HEK293 (cell line): ENCODE data around the gene PPA1.
A peak's percentile ranks its signal among the peaks of the same experiment; 100 is the strongest.

ENCODE experiments used
- CTCF ChIA-PET: fragments of 350-600 bp; formaldehyde crosslinking; extraction: SDS; loops from one replicate; lab custom pipeline; 2021; ENCODE audit warnings: antibody characterized with exemption; lab: Yijun Ruan, JAX
- POLR2A ChIA-PET: fragments of 300-600 bp; formaldehyde crosslinking; extraction: SDS; loops from one replicate; lab custom pipeline; 2020; ENCODE audit warnings: antibody characterized with exemption, inconsistent platforms; lab: Yijun Ruan, JAX
- H3K27ac ChIP-seq: fragments of 200-500 bp; sonication (Bioruptor generic); 2 replicates; pipeline ENCODE4 v1.5.1; 2014; ENCODE audit warnings: low read depth, low read length, control low read depth, inconsistent platforms; ENCODE audit errors: extremely low read depth
- H3K36me3 ChIP-seq, 2 experiments: fragments of 200-500 bp in 1 of 2; sonication (Bioruptor generic) in 1 of 2; 1 replicate in 1 of 2; 2 replicates in 1 of 2; pipeline ENCODE4 v1.5.1; 2014 to 2017; ENCODE audit warnings: inconsistent platforms in 2 of 2, low read length in 2 of 2; ENCODE audit not compliant: control insufficient read depth in 2 of 2, insufficient read depth in 1 of 2
- H3K4me1 ChIP-seq: fragments of 200-500 bp; sonication (Bioruptor generic); 2 replicates; pipeline ENCODE4 v1.5.1; 2014; ENCODE audit warnings: mild to moderate bottlenecking, low read length, inconsistent platforms; ENCODE audit not compliant: control insufficient read depth, insufficient read depth
- H3K4me3 ChIP-seq: 2 replicates; pipeline ENCODE4 v1.5.1; 2011; ENCODE audit warnings: low read depth, mild to moderate bottlenecking, control low read depth, low read length, moderate library complexity
- H3K9me3 ChIP-seq: fragments of 200-500 bp; sonication (Bioruptor generic); 2 replicates; pipeline ENCODE4 v1.5.1; 2014; ENCODE audit warnings: low read depth, low read length, inconsistent platforms; ENCODE audit not compliant: control insufficient read depth, insufficient read depth
- ATF2 ChIP-seq: fragments of 450-650 bp; formaldehyde crosslinking; IDR thresholded peaks from 2 replicates; pipeline ENCODE4 v1.5.1; 2016; ENCODE audit warnings: missing biosample characterization, missing genetic modification characterization, low read depth
- KLF8 ChIP-seq: fragments of 450-650 bp; formaldehyde crosslinking; IDR thresholded peaks from 2 replicates; pipeline ENCODE4 v1.5.1; 2016; ENCODE audit warnings: missing biosample characterization, missing genetic modification characterization
- PRDM1 ChIP-seq: fragments of 450-650 bp; formaldehyde crosslinking; IDR thresholded peaks from 2 replicates; pipeline ENCODE4; 2016; ENCODE audit warnings: missing biosample characterization, missing genetic modification characterization
- PRDM4 ChIP-seq: fragments of 450-650 bp; formaldehyde crosslinking; IDR thresholded peaks from 2 replicates; pipeline ENCODE4 v1.5.1; 2017; ENCODE audit warnings: missing biosample characterization, missing genetic modification characterization
- SCRT1 ChIP-seq: fragments of 450-650 bp; formaldehyde crosslinking; IDR thresholded peaks from 2 replicates; pipeline ENCODE4 v1.5.1; 2016; ENCODE audit warnings: missing biosample characterization, missing genetic modification characterization, borderline replicate concordance
- SCRT2 ChIP-seq: fragments of 450-650 bp; formaldehyde crosslinking; IDR thresholded peaks from 2 replicates; pipeline ENCODE4 v1.5.1; 2016; ENCODE audit warnings: missing biosample characterization, missing genetic modification characterization
- ZNF175 ChIP-seq: fragments of 450-650 bp; formaldehyde crosslinking; IDR thresholded peaks from 2 replicates; pipeline ENCODE4 v1.5.1; 2016; ENCODE audit warnings: missing biosample characterization, missing genetic modification characterization
- ZNF214 ChIP-seq: fragments of 450-650 bp; formaldehyde crosslinking; IDR thresholded peaks from 2 replicates; pipeline ENCODE4 v1.5.1; 2017; ENCODE audit warnings: missing biosample characterization, mild to moderate bottlenecking, missing genetic modification characterization, borderline replicate concordance
- ZNF223 ChIP-seq: fragments of 450-650 bp; formaldehyde crosslinking; IDR thresholded peaks from 2 replicates; pipeline ENCODE4 v1.5.1; 2016; ENCODE audit warnings: missing biosample characterization, missing genetic modification characterization
- ZNF366 ChIP-seq: fragments of 450-650 bp; formaldehyde crosslinking; conservative IDR thresholded peaks from 2 replicates; pipeline ENCODE4 v1.5.1; 2016; ENCODE audit warnings: missing biosample characterization, missing genetic modification characterization
- ZNF48 ChIP-seq: fragments of 450-650 bp; formaldehyde crosslinking; IDR thresholded peaks from 2 replicates; pipeline ENCODE4 v1.5.1; 2016; ENCODE audit warnings: missing biosample characterization, missing genetic modification characterization
- ZNF510 ChIP-seq: fragments of 450-650 bp; formaldehyde crosslinking; IDR thresholded peaks from 2 replicates; pipeline ENCODE4 v1.5.1; 2018; ENCODE audit warnings: mild to moderate bottlenecking, missing genetic modification characterization, missing biosample characterization; ENCODE audit not compliant: insufficient replicate concordance
- ZNF529 ChIP-seq: fragments of 450-650 bp; formaldehyde crosslinking; IDR thresholded peaks from 2 replicates; pipeline ENCODE4 v1.5.1; 2017; ENCODE audit warnings: missing genetic modification characterization, missing biosample characterization; ENCODE audit not compliant: insufficient replicate concordance
- ZNF555 ChIP-seq: fragments of 450-650 bp; formaldehyde crosslinking; conservative IDR thresholded peaks from 2 replicates; pipeline ENCODE4 v1.5.1; 2017; ENCODE audit warnings: missing biosample characterization, mild to moderate bottlenecking, missing genetic modification characterization, inconsistent platforms
- ZNF776 ChIP-seq: fragments of 450-650 bp; formaldehyde crosslinking; IDR thresholded peaks from 2 replicates; pipeline ENCODE4 v1.5.0; 2017; ENCODE audit warnings: missing biosample characterization, missing genetic modification characterization, borderline replicate concordance
- TF ChIP-seq, protein P1 (sequence below): fragments of 450-650 bp; formaldehyde crosslinking; IDR thresholded peaks from 2 replicates; pipeline ENCODE4 v1.5.1; 2016; ENCODE audit warnings: missing biosample characterization, missing genetic modification characterization
- TF ChIP-seq, protein P2 (sequence below): fragments of 450-650 bp; formaldehyde crosslinking; IDR thresholded peaks from 2 replicates; pipeline ENCODE4 v1.5.1; 2016; ENCODE audit warnings: missing biosample characterization, missing genetic modification characterization
- TF ChIP-seq, protein P3 (sequence below): fragments of 450-650 bp; formaldehyde crosslinking; IDR thresholded peaks from 2 replicates; pipeline ENCODE4 v1.5.1; 2016; ENCODE audit warnings: missing biosample characterization, missing genetic modification characterization

PPA1 gene

DNA sequence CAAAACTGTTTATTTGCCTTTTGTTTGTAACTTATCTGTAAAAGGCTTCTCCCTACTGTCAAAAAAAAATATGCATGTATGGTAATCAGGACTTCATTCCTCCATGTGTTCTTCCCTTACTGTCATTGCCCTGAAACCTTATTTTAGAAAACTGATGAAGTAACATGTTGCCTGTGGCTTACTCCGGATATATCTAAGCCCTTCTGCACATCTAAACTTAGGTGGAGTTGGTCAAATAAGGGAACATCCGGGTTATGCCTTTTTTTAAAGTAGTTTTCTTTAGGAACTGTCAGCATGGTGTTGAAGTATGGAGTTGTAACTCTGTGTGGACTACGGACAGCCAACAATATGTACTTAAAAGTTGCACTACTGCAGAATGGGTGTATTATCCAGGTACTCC is 69.1 kb downstream of the PPA1 start (continued):
- TF ChIP-seq PRDM4 (tag by site-specific recombination) (no peak), ZNF510 (tag by site-specific recombination) (no peak)

GRCh38 chr10:70163448-70163847 is 69.8 kb downstream of the PPA1 start:
- Histone ChIP-seq H3K9me3 (no peaks in the 10 kb centered on the region), H3K4me3 (no peak overlapping the region), H3K27ac (no peak overlapping the region), H3K4me1 (peaks cover 3% of the 10 kb centered on the region; the same call in 1 of the 2 replicates), H3K36me3 (peaks cover 21 to 68% of the 10 kb centered on the region in 2 experiments)
- POLR2A ChIA-PET, result interaction anchor here (0.9 kb wide), 1 partner anchor 17 kb away, joined by 5 read pairs; the partner anchor contains the start of gene TYSND1
- no peak for TF ChIP-seq ZNF776
- no peak for TF ChIP-seq ZNF529 (tag by site-specific recombination)
- no peak for TF ChIP-seq ZNF175 (tag by site-specific recombination)
- no peak for TF ChIP-seq ZNF214
- no peak for TF ChIP-seq ZNF223
- TF ChIP-seq, protein P1, sequence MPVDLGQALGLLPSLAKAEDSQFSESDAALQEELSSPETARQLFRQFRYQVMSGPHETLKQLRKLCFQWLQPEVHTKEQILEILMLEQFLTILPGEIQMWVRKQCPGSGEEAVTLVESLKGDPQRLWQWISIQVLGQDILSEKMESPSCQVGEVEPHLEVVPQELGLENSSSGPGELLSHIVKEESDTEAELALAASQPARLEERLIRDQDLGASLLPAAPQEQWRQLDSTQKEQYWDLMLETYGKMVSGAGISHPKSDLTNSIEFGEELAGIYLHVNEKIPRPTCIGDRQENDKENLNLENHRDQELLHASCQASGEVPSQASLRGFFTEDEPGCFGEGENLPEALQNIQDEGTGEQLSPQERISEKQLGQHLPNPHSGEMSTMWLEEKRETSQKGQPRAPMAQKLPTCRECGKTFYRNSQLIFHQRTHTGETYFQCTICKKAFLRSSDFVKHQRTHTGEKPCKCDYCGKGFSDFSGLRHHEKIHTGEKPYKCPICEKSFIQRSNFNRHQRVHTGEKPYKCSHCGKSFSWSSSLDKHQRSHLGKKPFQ, result no peak
- TF ChIP-seq ZNF555, result no peak
- no peak for TF ChIP-seq ZNF366 (tag by site-specific recombination)
- TF ChIP-seq ZNF48 (tag by site-specific recombination), result no peak
- TF ChIP-seq, protein P2, sequence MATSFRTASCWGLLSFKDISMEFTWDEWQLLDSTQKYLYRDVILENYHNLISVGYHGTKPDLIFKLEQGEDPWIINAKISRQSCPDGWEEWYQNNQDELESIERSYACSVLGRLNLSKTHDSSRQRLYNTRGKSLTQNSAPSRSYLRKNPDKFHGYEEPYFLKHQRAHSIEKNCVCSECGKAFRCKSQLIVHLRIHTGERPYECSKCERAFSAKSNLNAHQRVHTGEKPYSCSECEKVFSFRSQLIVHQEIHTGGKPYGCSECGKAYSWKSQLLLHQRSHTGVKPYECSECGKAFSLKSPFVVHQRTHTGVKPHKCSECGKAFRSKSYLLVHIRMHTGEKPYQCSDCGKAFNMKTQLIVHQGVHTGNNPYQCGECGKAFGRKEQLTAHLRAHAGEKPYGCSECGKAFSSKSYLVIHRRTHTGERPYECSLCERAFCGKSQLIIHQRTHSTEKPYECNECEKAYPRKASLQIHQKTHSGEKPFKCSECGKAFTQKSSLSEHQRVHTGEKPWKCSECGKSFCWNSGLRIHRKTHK (tag by site-specific recombination), result no peak
- no peak for TF ChIP-seq KLF8 (tag by site-specific recombination)
- no peak for TF ChIP-seq ATF2 (tag by site-specific recombination)
- CTCF ChIA-PET, result interaction anchor here (0.6 kb wide), 2 partner anchors 48 to 1649 kb away, joined by 5 to 6 read pairs; no protein-coding TSS in a partner anchor

DNA sequence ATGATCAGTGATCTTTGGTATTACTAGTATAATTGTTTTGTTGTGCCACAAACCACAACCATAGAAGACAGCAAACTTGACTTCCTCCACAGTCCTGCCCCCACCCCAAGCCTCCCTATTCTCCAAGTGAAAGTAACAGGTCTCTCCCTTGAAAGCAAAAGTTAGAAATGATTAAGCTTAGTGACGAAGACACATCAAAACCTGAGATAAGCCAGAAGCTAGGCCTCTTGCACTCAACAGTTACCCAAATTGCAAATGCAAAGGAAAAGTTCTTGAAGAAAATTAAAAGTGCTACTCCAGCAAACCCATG is 70.4 kb downstream of the PPA1 start:
- TF ChIP-seq, protein P3, sequence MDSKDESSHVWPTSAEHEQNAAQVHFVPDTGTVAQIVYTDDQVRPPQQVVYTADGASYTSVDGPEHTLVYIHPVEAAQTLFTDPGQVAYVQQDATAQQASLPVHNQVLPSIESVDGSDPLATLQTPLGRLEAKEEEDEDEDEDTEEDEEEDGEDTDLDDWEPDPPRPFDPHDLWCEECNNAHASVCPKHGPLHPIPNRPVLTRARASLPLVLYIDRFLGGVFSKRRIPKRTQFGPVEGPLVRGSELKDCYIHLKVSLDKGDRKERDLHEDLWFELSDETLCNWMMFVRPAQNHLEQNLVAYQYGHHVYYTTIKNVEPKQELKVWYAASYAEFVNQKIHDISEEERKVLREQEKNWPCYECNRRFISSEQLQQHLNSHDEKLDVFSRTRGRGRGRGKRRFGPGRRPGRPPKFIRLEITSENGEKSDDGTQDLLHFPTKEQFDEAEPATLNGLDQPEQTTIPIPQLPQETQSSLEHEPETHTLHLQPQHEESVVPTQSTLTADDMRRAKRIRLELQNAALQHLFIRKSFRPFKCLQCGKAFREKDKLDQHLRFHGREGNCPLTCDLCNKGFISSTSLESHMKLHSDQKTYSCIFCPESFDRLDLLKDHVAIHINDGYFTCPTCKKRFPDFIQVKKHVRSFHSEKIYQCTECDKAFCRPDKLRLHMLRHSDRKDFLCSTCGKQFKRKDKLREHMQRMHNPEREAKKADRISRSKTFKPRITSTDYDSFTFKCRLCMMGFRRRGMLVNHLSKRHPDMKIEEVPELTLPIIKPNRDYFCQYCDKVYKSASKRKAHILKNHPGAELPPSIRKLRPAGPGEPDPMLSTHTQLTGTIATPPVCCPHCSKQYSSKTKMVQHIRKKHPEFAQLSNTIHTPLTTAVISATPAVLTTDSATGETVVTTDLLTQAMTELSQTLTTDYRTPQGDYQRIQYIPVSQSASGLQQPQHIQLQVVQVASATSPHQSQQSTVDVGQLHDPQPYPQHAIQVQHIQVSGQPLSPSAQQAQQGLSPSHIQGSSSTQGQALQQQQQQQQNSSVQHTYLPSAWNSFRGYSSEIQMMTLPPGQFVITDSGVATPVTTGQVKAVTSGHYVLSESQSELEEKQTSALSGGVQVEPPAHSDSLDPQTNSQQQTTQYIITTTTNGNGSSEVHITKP (tag by site-specific recombination), result no peak
- 0 out of 2 replicates have a peak, but pooled peaks have one; percentile 35 for TF ChIP-seq SCRT1
- TF ChIP-seq PRDM1 (tag by site-specific recombination), result peak; percentile 97
- peak; percentile 87 for TF ChIP-seq SCRT2 (tag by site-specific recombination)
- CTCF ChIA-PET, result interaction anchor here (0.6 kb wide), 1 partner anchor 1648 kb away, joined by 6 read pairs; no protein-coding TSS in a partner anchor
- Histone ChIP-seq H3K9me3 (no peaks in the 10 kb centered on the region), H3K4me1 (peaks cover 3% of the 10 kb centered on the region; the same call in 1 of the 2 replicates), H3K36me3 (peaks cover 21 to 71% of the 10 kb centered on the region in 2 experiments), H3K4me3 (no peak overlapping the region), H3K27ac (no peak overlapping the region)
- POLR2A ChIA-PET, result interaction anchor here (0.9 kb wide), 1 partner anchor 16 kb away, joined by 5 read pairs; the partner anchor contains the start of gene TYSND1
